Astrocyte (in vitro differentiated cells and primary cell): ENCODE measurements around the gene F7.

Experiments
- EZH2 ChIP-seq: IDR thresholded peaks from 2 replicates; pipeline ENCODE4 v1.6.1; 2012; ENCODE audit warnings: mild to moderate bottlenecking, low read length, inconsistent platforms; ENCODE audit not compliant: insufficient read depth
- TF ChIP-seq, protein P1 (sequence below): IDR thresholded peaks from 2 replicates; pipeline ENCODE4 v1.5.1; 2011; ENCODE audit warnings: low read depth, mild to moderate bottlenecking, inconsistent platforms, low read length, moderate library complexity; ENCODE audit not compliant: insufficient read depth

GRCh38 chr13:113120300-113121182 lies 14.9 kb downstream of the F7 start:
- TF ChIP-seq, protein P1, sequence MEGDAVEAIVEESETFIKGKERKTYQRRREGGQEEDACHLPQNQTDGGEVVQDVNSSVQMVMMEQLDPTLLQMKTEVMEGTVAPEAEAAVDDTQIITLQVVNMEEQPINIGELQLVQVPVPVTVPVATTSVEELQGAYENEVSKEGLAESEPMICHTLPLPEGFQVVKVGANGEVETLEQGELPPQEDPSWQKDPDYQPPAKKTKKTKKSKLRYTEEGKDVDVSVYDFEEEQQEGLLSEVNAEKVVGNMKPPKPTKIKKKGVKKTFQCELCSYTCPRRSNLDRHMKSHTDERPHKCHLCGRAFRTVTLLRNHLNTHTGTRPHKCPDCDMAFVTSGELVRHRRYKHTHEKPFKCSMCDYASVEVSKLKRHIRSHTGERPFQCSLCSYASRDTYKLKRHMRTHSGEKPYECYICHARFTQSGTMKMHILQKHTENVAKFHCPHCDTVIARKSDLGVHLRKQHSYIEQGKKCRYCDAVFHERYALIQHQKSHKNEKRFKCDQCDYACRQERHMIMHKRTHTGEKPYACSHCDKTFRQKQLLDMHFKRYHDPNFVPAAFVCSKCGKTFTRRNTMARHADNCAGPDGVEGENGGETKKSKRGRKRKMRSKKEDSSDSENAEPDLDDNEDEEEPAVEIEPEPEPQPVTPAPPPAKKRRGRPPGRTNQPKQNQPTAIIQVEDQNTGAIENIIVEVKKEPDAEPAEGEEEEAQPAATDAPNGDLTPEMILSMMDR, result no peak
- no peak for TF ChIP-seq EZH2
